GM23338 (cell line): ENCODE results near the gene FBXO2. TPM values are rescaled to one million over a fixed set of nuclear protein-coding genes. Genes with fewer than 3 reads are reported as not detected.

Experiments
- JUNB ChIP-seq: IDR thresholded peaks from one replicate; pipeline ENCODE4 v1.6.1; 2016; ENCODE audit warnings: antibody characterized with exemption; ENCODE audit not compliant: unreplicated experiment
- NANOG ChIP-seq: IDR thresholded peaks from 2 replicates; pipeline ENCODE4 v1.6.1; 2016; ENCODE audit warnings: antibody characterized with exemption, borderline replicate concordance
- REST ChIP-seq: IDR thresholded peaks from one replicate; pipeline ENCODE4 v1.6.1; 2018; ENCODE audit warnings: antibody characterized with exemption; ENCODE audit not compliant: unreplicated experiment
- ZNF331 ChIP-seq: fragments of 250-450 bp; sonication (Bioruptor Pico); IDR thresholded peaks from 2 replicates; pipeline ENCODE4 v1.5.0; 2020; ENCODE audit warnings: low read depth, mild to moderate bottlenecking, moderate library complexity
- ZNF462 ChIP-seq: fragments of 250-450 bp; sonication (Bioruptor Pico); IDR thresholded peaks from 2 replicates; pipeline ENCODE4 v1.5.0; 2020; ENCODE audit warnings: mild to moderate bottlenecking, moderate library complexity
- polyA plus RNA-seq: library from polyadenylated mRNA; unstranded; fragments of >200 nt; fragmentation: Nextera tagmentation; extraction: Ambion mirVana; gene quantifications from 2 replicates; pipeline ENCODE4 v1.2.1, GENCODE V29; 2016
- total RNA-seq: library from RNA; depleted of rRNA; stranded (reverse); fragments of >200 nt; shearing (Covaris generic); gene quantifications from 2 replicates; pipeline ENCODE4 v1.2.3, GENCODE V29; 2014

Gene FBXO2
- total and polyA plus RNA-seq, 2 experiments from 2014 or later, result 44.4 to 84.6 TPM

GRCh38 chr1:11600836-11601235 is 53.4 kb downstream of the FBXO2 start (continued):
- no peak for TF ChIP-seq ZNF462 (CRISPR knock-in tag)
- no peak for TF ChIP-seq ZNF331 (CRISPR knock-in tag)
- TF ChIP-seq NANOG, result no peak
- no peak for TF ChIP-seq JUNB
- TF ChIP-seq REST, result no peak
